Measurements from ENCODE around the gene SNX6. TPM values are rescaled to one million over a fixed set of nuclear protein-coding genes. Genes with fewer than 3 reads are reported as not detected.

SNX6 gene
- total RNA-seq, 1 experiment from 2014 or later, result 53.9 TPM

GRCh38 chr14:34665785-34666435, 36.0 kb upstream of the SNX6 start:
- Histone ChIP-seq H3K4me2 (ENCODE audit: low read length) (peak overlapping the region; percentile 38), H3K9ac (ENCODE audit: low read length) (no peak overlapping the region), H3K36me3 (ENCODE audit: low read depth, low read length) (no peaks in the 10 kb centered on the region), H4K20me1 (ENCODE audit: low read length) (no peaks in the 10 kb centered on the region), H3K9me2 (replicated peaks; ENCODE audit: low read length) (no peaks in the 10 kb centered on the region), H3K79me2 (ENCODE audit: low read length) (no peaks in the 10 kb centered on the region), H3K4me3 (ENCODE audit: low read length) (no peak overlapping the region), H3K4me1 (ENCODE audit: insufficient read depth, low read length) (peaks cover 13% of the 10 kb centered on the region), H3K27ac (ENCODE audit: low read length) (no peak overlapping the region), H3K27me3 (ENCODE audit: low read length) (no peaks in the 10 kb centered on the region), H2AFZ (ENCODE audit: low read length) (no peak overlapping the region), H3K9me3 (ENCODE audit: low read length) (no peaks in the 10 kb centered on the region), H3F3A (ENCODE audit: low read length, unreplicated experiment) (no peaks in the 10 kb centered on the region)
- no TSS peak for BruUV-seq (replicated peaks)
- intact Hi-C loops (cut with micrococcal nuclease), result no loop called here
- TF ChIP-seq EZH2phosphoT487 (IDR thresholded peaks at IDR 0.05; ENCODE audit: borderline replicate concordance, low read length), result no peak
- TF ChIP-seq CTCF (conservative IDR thresholded peaks at IDR 0.05; ENCODE audit: low read depth, low read length), result no peak
- no peak for TF ChIP-seq EZH2 (IDR thresholded peaks at IDR 0.05; ENCODE audit: low read length, unreplicated experiment)
- CTCF ChIA-PET, result interaction anchor here (0.5 kb wide), 1 partner anchor 936 kb away, joined by 3 read pairs; no protein-coding TSS in a partner anchor
- DNase-seq, result peak; percentile 93
- POLR2A ChIA-PET (ENCODE audit: unreplicated experiment), result interaction anchor here (0.7 kb wide), 1 partner anchor 45 kb away, joined by 4 read pairs; no protein-coding TSS in a partner anchor
- ATAC-seq, result peak; percentile 93

GRCh38 chr14:34662561-34663088, 32.7 kb upstream of the SNX6 start:
- H3F3A ChIP-seq (ENCODE audit: low read length, unreplicated experiment), result no peaks in the 10 kb centered on the region
- no peaks in the 10 kb centered on the region for H3K9me3 ChIP-seq (ENCODE audit: low read length)
- no peak overlapping the region for H3K9ac ChIP-seq (ENCODE audit: low read length)
- BruUV-seq (replicated peaks), result no TSS peak
- H4K20me1 ChIP-seq (ENCODE audit: low read length), result no peaks in the 10 kb centered on the region
- no peaks in the 10 kb centered on the region for H3K27me3 ChIP-seq (ENCODE audit: low read length)
- DNase-seq, result no peak
- intact Hi-C loops (cut with micrococcal nuclease), result no loop called here
- no peaks in the 10 kb centered on the region for H3K9me2 ChIP-seq (replicated peaks; ENCODE audit: low read length)
- no peaks in the 10 kb centered on the region for H3K79me2 ChIP-seq (ENCODE audit: low read length)
- peaks cover 13% of the 10 kb centered on the region for H3K4me1 ChIP-seq (ENCODE audit: insufficient read depth, low read length)
- H3K4me2 ChIP-seq (ENCODE audit: low read length), result no peak overlapping the region
- TF ChIP-seq CTCF (conservative IDR thresholded peaks at IDR 0.05; ENCODE audit: low read depth, low read length) (no peak), EZH2phosphoT487 (IDR thresholded peaks at IDR 0.05; ENCODE audit: borderline replicate concordance, low read length) (no peak), EZH2 (IDR thresholded peaks at IDR 0.05; ENCODE audit: low read length, unreplicated experiment) (no peak)
- H3K27ac ChIP-seq (ENCODE audit: low read length), result no peak overlapping the region
- no peak overlapping the region for H3K4me3 ChIP-seq (ENCODE audit: low read length)
- POLR2A ChIA-PET (ENCODE audit: unreplicated experiment), result no interaction called here
- no peak overlapping the region for H2AFZ ChIP-seq (ENCODE audit: low read length)
- no peak for ATAC-seq
- CTCF ChIA-PET, result no interaction called here
- no peaks in the 10 kb centered on the region for H3K36me3 ChIP-seq (ENCODE audit: low read depth, low read length)

GRCh38 chr14:34660796-34661195, 30.8 kb upstream of the SNX6 start:
- ATAC-seq, result no peak
- Histone ChIP-seq H3K9me2 (replicated peaks; ENCODE audit: low read length) (no peaks in the 10 kb centered on the region), H3K4me1 (ENCODE audit: insufficient read depth, low read length) (peaks cover 5% of the 10 kb centered on the region), H4K20me1 (ENCODE audit: low read length) (no peaks in the 10 kb centered on the region), H3K27me3 (ENCODE audit: low read length) (no peaks in the 10 kb centered on the region), H3K9me3 (ENCODE audit: low read length) (no peaks in the 10 kb centered on the region), H3K9ac (ENCODE audit: low read length) (no peak overlapping the region), H3K79me2 (ENCODE audit: low read length) (no peaks in the 10 kb centered on the region), H3F3A (ENCODE audit: low read length, unreplicated experiment) (no peaks in the 10 kb centered on the region), H3K36me3 (ENCODE audit: low read depth, low read length) (no peaks in the 10 kb centered on the region), H2AFZ (ENCODE audit: low read length) (no peak overlapping the region), H3K4me2 (ENCODE audit: low read length) (no peak overlapping the region), H3K27ac (ENCODE audit: low read length) (no peak overlapping the region), H3K4me3 (ENCODE audit: low read length) (no peak overlapping the region)
- ChIA-PET CTCF (no interaction called here), POLR2A (ENCODE audit: unreplicated experiment) (no interaction called here)
- DNase-seq, result no peak
- intact Hi-C loops (cut with micrococcal nuclease), result no loop called here
- no TSS peak for BruUV-seq (replicated peaks)
- TF ChIP-seq CTCF (conservative IDR thresholded peaks at IDR 0.05; ENCODE audit: low read depth, low read length) (no peak), EZH2phosphoT487 (IDR thresholded peaks at IDR 0.05; ENCODE audit: borderline replicate concordance, low read length) (no peak), EZH2 (IDR thresholded peaks at IDR 0.05; ENCODE audit: low read length, unreplicated experiment) (no peak)
